ENCODE data around the gene SLC4A8. TPM values are rescaled to one million over a fixed set of nuclear protein-coding genes. Genes with fewer than 3 reads are reported as not detected.

The SLC4A8 gene
- total RNA-seq, 2 experiments from 2014 or later = 1.3 to 1.8 TPM

DNA sequence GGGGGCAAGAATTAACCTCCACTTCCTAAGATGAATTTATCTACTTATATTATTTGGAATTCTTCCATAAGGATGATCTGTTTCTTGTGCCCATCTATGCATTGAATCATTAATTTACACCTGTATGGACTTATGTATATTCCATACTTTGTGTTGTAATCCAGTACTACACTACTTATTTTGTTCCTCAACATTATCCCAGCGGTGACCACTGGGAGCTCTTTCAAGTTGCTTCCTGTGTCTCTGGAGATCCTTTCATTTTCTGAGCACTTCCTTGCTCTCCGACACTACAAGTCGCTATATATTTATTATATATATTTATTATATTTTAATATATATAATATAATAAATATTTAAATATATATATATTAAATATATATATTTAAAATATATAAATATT lies 111.5 kb downstream of the SLC4A8 start:
- Mint-ChIP-seq H3K36me3 (ENCODE audit: low read depth) (no peaks in the 10 kb centered on the region), H3K27me3 (peaks cover 14% of the 10 kb centered on the region), H3K9me3 (no peaks in the 10 kb centered on the region), H3K4me1 (ENCODE audit: low read depth) (no peaks in the 10 kb centered on the region), H3K27ac (no peak overlapping the region), H3K4me3 (no peak overlapping the region)
- TF ChIP-seq, protein P1, sequence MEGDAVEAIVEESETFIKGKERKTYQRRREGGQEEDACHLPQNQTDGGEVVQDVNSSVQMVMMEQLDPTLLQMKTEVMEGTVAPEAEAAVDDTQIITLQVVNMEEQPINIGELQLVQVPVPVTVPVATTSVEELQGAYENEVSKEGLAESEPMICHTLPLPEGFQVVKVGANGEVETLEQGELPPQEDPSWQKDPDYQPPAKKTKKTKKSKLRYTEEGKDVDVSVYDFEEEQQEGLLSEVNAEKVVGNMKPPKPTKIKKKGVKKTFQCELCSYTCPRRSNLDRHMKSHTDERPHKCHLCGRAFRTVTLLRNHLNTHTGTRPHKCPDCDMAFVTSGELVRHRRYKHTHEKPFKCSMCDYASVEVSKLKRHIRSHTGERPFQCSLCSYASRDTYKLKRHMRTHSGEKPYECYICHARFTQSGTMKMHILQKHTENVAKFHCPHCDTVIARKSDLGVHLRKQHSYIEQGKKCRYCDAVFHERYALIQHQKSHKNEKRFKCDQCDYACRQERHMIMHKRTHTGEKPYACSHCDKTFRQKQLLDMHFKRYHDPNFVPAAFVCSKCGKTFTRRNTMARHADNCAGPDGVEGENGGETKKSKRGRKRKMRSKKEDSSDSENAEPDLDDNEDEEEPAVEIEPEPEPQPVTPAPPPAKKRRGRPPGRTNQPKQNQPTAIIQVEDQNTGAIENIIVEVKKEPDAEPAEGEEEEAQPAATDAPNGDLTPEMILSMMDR (IDR thresholded peaks at IDR 0.05) = no peak
- H3K27ac ChIP-seq (ENCODE audit: low read depth in 1 of 2, low read length in 2 of 2) = no peak overlapping the region
- no peaks in the 10 kb centered on the region for H3K36me3 ChIP-seq (ENCODE audit: insufficient read depth, low read length)
- peaks cover 6% of the 10 kb centered on the region for H3K4me1 ChIP-seq (ENCODE audit: insufficient read depth, low read length)
- no peak for DNase-seq
- intact Hi-C loops (cut with DNase I, micrococcal nuclease) = no loop called here
- no peaks in the 10 kb centered on the region for H3K27me3 ChIP-seq (ENCODE audit: control insufficient read depth in 1 of 2, insufficient read depth in 2 of 2, low read length in 2 of 2)
- POLR2A ChIA-PET = no interaction called here
- no peak overlapping the region for H3K4me3 ChIP-seq (ENCODE audit: low read length)
- no peaks in the 10 kb centered on the region for H3K9me3 ChIP-seq (ENCODE audit: control insufficient read depth in 1 of 2, insufficient read depth in 1 of 2, low read length in 2 of 2)
- CTCF ChIA-PET = no interaction called here
- no peak for ATAC-seq (ENCODE audit: poor library complexity)

- Histone ChIP-seq H3K4me3 (ENCODE audit: low read length) (no peak overlapping the region), H3K27me3 (ENCODE audit: control insufficient read depth in 1 of 2, insufficient read depth in 2 of 2, low read length in 2 of 2) (peaks cover 0 to 4% of the 10 kb centered on the region in 2 experiments), H3K27ac (ENCODE audit: low read depth in 1 of 2, low read length in 2 of 2) (no peak overlapping the region), H3K9me3 (ENCODE audit: control insufficient read depth in 1 of 2, insufficient read depth in 1 of 2, low read length in 2 of 2) (no peaks in the 10 kb centered on the region), H3K36me3 (ENCODE audit: insufficient read depth, low read length) (no peaks in the 10 kb centered on the region), H3K4me1 (ENCODE audit: insufficient read depth, low read length) (no peaks in the 10 kb centered on the region)
- ChIA-PET CTCF (no interaction called here), POLR2A (no interaction called here)
- H3K4me1 Mint-ChIP-seq (ENCODE audit: low read depth) = no peaks in the 10 kb centered on the region
- H3K27ac Mint-ChIP-seq = no peak overlapping the region
- no peaks in the 10 kb centered on the region for H3K36me3 Mint-ChIP-seq (ENCODE audit: low read depth)
- no peaks in the 10 kb centered on the region for H3K9me3 Mint-ChIP-seq
- DNase-seq (no peak), ATAC-seq (ENCODE audit: poor library complexity) (no peak)
- H3K4me3 Mint-ChIP-seq = no peak overlapping the region
- intact Hi-C loops (cut with DNase I, micrococcal nuclease) = no loop called here
- TF ChIP-seq, protein P1 (IDR thresholded peaks at IDR 0.05) = no peak
- peaks cover 14% of the 10 kb centered on the region for H3K27me3 Mint-ChIP-seq
Measured at GRCh38 chr12:51538149-51538548, 113.5 kb downstream of the SLC4A8 start.

GRCh38 chr12:51538599-51538998 lies 114.0 kb downstream of the SLC4A8 start:
- no peaks in the 10 kb centered on the region for H3K36me3 ChIP-seq (ENCODE audit: insufficient read depth, low read length)
- H3K9me3 ChIP-seq (ENCODE audit: control insufficient read depth in 1 of 2, insufficient read depth in 1 of 2, low read length in 2 of 2) = no peaks in the 10 kb centered on the region
- ATAC-seq (ENCODE audit: poor library complexity) (no peak), DNase-seq (no peak)
- Mint-ChIP-seq H3K27ac (no peak overlapping the region), H3K4me1 (ENCODE audit: low read depth) (no peaks in the 10 kb centered on the region), H3K9me3 (no peaks in the 10 kb centered on the region), H3K27me3 (peaks cover 14% of the 10 kb centered on the region), H3K36me3 (ENCODE audit: low read depth) (no peaks in the 10 kb centered on the region), H3K4me3 (no peak overlapping the region)
- intact Hi-C loops (cut with DNase I, micrococcal nuclease) = no loop called here
- ChIA-PET CTCF (no interaction called here), POLR2A (no interaction called here)
- H3K27me3 ChIP-seq (ENCODE audit: control insufficient read depth in 1 of 2, insufficient read depth in 2 of 2, low read length in 2 of 2) = peaks cover 0 to 4% of the 10 kb centered on the region in 2 experiments
- TF ChIP-seq, protein P1 (IDR thresholded peaks at IDR 0.05) = no peak
- H3K4me3 ChIP-seq (ENCODE audit: low read length) = no peak overlapping the region
- no peak overlapping the region for H3K27ac ChIP-seq (ENCODE audit: low read depth in 1 of 2, low read length in 2 of 2)
- H3K4me1 ChIP-seq (ENCODE audit: insufficient read depth, low read length) = no peaks in the 10 kb centered on the region

Data from CD4-positive, alpha-beta T cell (primary cell).